Measurements from ENCODE around the gene SCUBE3. TPM values are rescaled to one million over a fixed set of nuclear protein-coding genes. Genes with fewer than 3 reads are reported as not detected.
A peak's percentile ranks its signal among the peaks of the same experiment; 100 is the strongest.

SCUBE3 gene
- total and polyA plus RNA-seq, 9 of the 15 experiments (the other 6 are each of a cell fraction or from before 2014, with no cell fraction given) = 0.01 to 0.11 TPM; not detected in 7

- Histone ChIP-seq H3K4me3 (no peak overlapping the region), H3K79me2 (ENCODE audit: control insufficient read depth, insufficient read depth, low read length) (no peaks in the 10 kb centered on the region), H2AFZ (ENCODE audit: low read depth, low read length) (no peak overlapping the region), H3K4me2 (ENCODE audit: insufficient read depth, low read length) (no peak overlapping the region), H4K20me1 (replicated peaks; ENCODE audit: control insufficient read depth, insufficient read depth, low read length) (no peaks in the 10 kb centered on the region), H3K9me3 (replicated peaks; ENCODE audit: control insufficient read depth, insufficient read depth, low read depth, low read length) (no peaks in the 10 kb centered on the region), H3K9me1 (ENCODE audit: control insufficient read depth, insufficient read depth, low read length) (no peaks in the 10 kb centered on the region), H3K36me3 (ENCODE audit: control insufficient read depth, insufficient read depth, low read length) (no peaks in the 10 kb centered on the region), H3K27me3 (ENCODE audit: control insufficient read depth in 2 of 2, insufficient read depth in 2 of 2, low read length in 2 of 2) (peaks cover 9 to 15% of the 10 kb centered on the region in 2 experiments; a peak in 3 of 5 replicates), H3K4me1 (replicated peaks in 1 of 2; ENCODE audit: control insufficient read depth in 2 of 2, insufficient read depth in 2 of 2, low read length in 2 of 2) (peaks cover 10 to 37% of the 10 kb centered on the region in 2 experiments; a peak in 4 of 5 replicates), H3K9ac (ENCODE audit: insufficient read depth in 1 of 2, low read depth in 2 of 2, low read length in 2 of 2) (no peak overlapping the region), H3K27ac (ENCODE audit: extremely low read depth, low read depth, low read length) (no peak overlapping the region)
- FAIRE-seq (peak; percentile 80), DNase-seq (ENCODE audit: extremely low read depth in 1 of 4, low spot score in 3 of 4) (peak in 2 of 4 experiments; percentile 52 to 54), ATAC-seq (peak; percentile 44)
- no TSS peak for BruUV-seq (replicated peaks)
- ChIA-PET CTCF (ENCODE audit: low intra/inter-chr PET ratio) (no interaction called here), POLR2A (interaction anchor here (0.9 to 1.1 kb wide), 2 partner anchors 12 to 309 kb away, joined by 3 to 7 read pairs; no protein-coding TSS in a partner anchor)
- in situ Hi-C loops (cut with MboI) (no loop called here), intact Hi-C loops (cut with micrococcal nuclease) (no loop called here)
- WGBS (ENCODE audit: insufficient coverage, low coverage, missing lambda C conversion rate) = 3% methylated on average over 2 of the region's 2 CpGs
- peak; percentile 74 for TF ChIP-seq SMARCA4 (IDR thresholded peaks at IDR 0.05)
- no peak for TF ChIP-seq SMARCC2 (IDR thresholded peaks at IDR 0.05; ENCODE audit: low read depth)
- TF ChIP-seq SREBF2 (CRISPR knock-in tag; IDR thresholded peaks at IDR 0.05) = no peak
- TF ChIP-seq PML (IDR thresholded peaks at IDR 0.05; ENCODE audit: low read length) = peak; percentile 66; the same call in 1 of the 2 replicates
- TF ChIP-seq HOMEZ (CRISPR knock-in tag; IDR thresholded peaks at IDR 0.05) = no peak
- peak; percentile 73; the same call in 1 of the 2 replicates for TF ChIP-seq FOXM1 (IDR thresholded peaks at IDR 0.05; ENCODE audit: low read depth)
- TF ChIP-seq FOXM1 (CRISPR knock-in tag; IDR thresholded peaks at IDR 0.05; ENCODE audit: low read depth) = no peak
- 0 out of 2 replicates have a peak, but pooled peaks have one; percentile 34 for TF ChIP-seq NFIC (IDR thresholded peaks at IDR 0.05)
- peak; percentile 98 for TF ChIP-seq CEBPB (tag; IDR thresholded peaks at IDR 0.05)
- TF ChIP-seq SMARCB1 (IDR thresholded peaks at IDR 0.05; ENCODE audit: insufficient read length, low read depth) = no peak
- TF ChIP-seq SOX6 (IDR thresholded peaks at IDR 0.05) = peak; percentile 71
- peak; percentile 47; the same call in 1 of the 2 replicates for TF ChIP-seq ESRRA (IDR thresholded peaks at IDR 0.05; ENCODE audit: borderline replicate concordance, low read depth)
- TF ChIP-seq C11orf30 (IDR thresholded peaks at IDR 0.05; ENCODE audit: low read depth) = no peak
- no peak for TF ChIP-seq FUS (optimal IDR thresholded peaks at IDR 0.05; ENCODE audit: low read depth, low read length)
- TF ChIP-seq KLF6 (CRISPR knock-in tag; IDR thresholded peaks at IDR 0.05; ENCODE audit: borderline replicate concordance) = no peak
- peak; percentile 70 for TF ChIP-seq DPF2 (IDR thresholded peaks at IDR 0.05)
- peak; percentile 50; the same call in 1 of the 2 replicates for TF ChIP-seq CEBPG (CRISPR knock-in tag; IDR thresholded peaks at IDR 0.05)
- peak; percentile 60 to 80 for TF ChIP-seq CEBPG (tag; conservative IDR thresholded peaks at IDR 0.05 in 1 of 2, IDR thresholded peaks at IDR 0.05 in 1 of 2)
- TF ChIP-seq MEIS2 (IDR thresholded peaks at IDR 0.05; ENCODE audit: partially characterized antibody) = peak; percentile 56
- TF ChIP-seq BCOR (IDR thresholded peaks at IDR 0.05) = peak; percentile 83
- TF ChIP-seq JUND (IDR thresholded peaks at IDR 0.05; ENCODE audit: borderline replicate concordance, low read depth, low read length) = no peak
- TF ChIP-seq JUND (tag; IDR thresholded peaks at IDR 0.05; ENCODE audit: borderline replicate concordance, low read depth, low read length) = no peak; the same call in 2 of the 3 replicates
- peak; percentile 73 for TF ChIP-seq NCOR1 (IDR thresholded peaks at IDR 0.05)
- TF ChIP-seq HDAC2 (IDR thresholded peaks at IDR 0.05) = peak; percentile 76; the same call in 1 of the 2 replicates
- no peak for TF ChIP-seq GATA2 (CRISPR knock-in tag; IDR thresholded peaks at IDR 0.05)
- TF ChIP-seq RCOR1 (IDR thresholded peaks at IDR 0.05; ENCODE audit: borderline replicate concordance in 1 of 2, low read depth in 2 of 2, low read length in 2 of 2) = peak in 1 of 2 experiments; percentile 84; a peak in 2 of 4 replicates
- TF ChIP-seq FIP1L1 (IDR thresholded peaks at IDR 0.05; ENCODE audit: low read depth, low read length, poor library complexity, severe bottlenecking) = no peak
These were observed 29.8 kb upstream of the SCUBE3 start for GRCh38 chr6:35183935-35184334.
